ENCODE data around the gene LRRC75B.
"Not testable (repeated sequence)": the region's sequence is repeated elsewhere in the genome, so short reads cannot be mapped to it uniquely, and the experiment has no call there.

- not testable (repeated sequence) for TF ChIP-seq POLR2A, CTCF (IDR thresholded peaks at IDR 0.05)
These were observed 17.0 kb upstream of the LRRC75B start for GRCh38 chr22:24609888-24610287.
